Liver (tissue), 3 donors: ENCODE data around the gene ZSCAN22.

ENCODE experiments used
- ATF3 ChIP-seq: IDR thresholded peaks from 2 replicates; pipeline ENCODE4 v1.6.1; 2016; ENCODE audit warnings: antibody characterized with exemption
- CTCF ChIP-seq: fragments of 150-350 bp; IDR thresholded peaks from 2 replicates; pipeline ENCODE4 v1.5.1; 2017; ENCODE audit warnings: improper control_type of control experiment, low read depth, low read length; ENCODE audit not compliant: missing input control
- EGR1 ChIP-seq, 2 donors: IDR thresholded peaks; 2 replicates each; pipeline ENCODE4 v1.6.1; 2016 to 2018; ENCODE audit warnings: antibody characterized with exemption in 2 of 2, low read depth in 2 of 2
- GABPA ChIP-seq, 2 donors: IDR thresholded peaks in 1 of 2; conservative IDR thresholded peaks in 1 of 2; 2 replicates each; pipeline ENCODE4 v1.6.1; 2016; ENCODE audit warnings: antibody characterized with exemption in 2 of 2, mild to moderate bottlenecking in 1 of 2, moderate library complexity in 1 of 2
- JUND ChIP-seq, 2 donors: IDR thresholded peaks; 2 replicates each; pipeline ENCODE4 v1.6.1; 2016; ENCODE audit warnings: antibody characterized with exemption in 2 of 2
- RAD21 ChIP-seq, 2 donors: IDR thresholded peaks; 2 replicates each; pipeline ENCODE4 v1.6.1; 2016; ENCODE audit warnings: antibody characterized with exemption in 2 of 2, mild to moderate bottlenecking in 2 of 2
- REST ChIP-seq: IDR thresholded peaks from 2 replicates; pipeline ENCODE4 v1.6.1; 2016; ENCODE audit warnings: antibody characterized with exemption, mild to moderate bottlenecking
- YY1 ChIP-seq: IDR thresholded peaks from 2 replicates; pipeline ENCODE4 v1.6.1; 2016; ENCODE audit warnings: antibody characterized with exemption, mild to moderate bottlenecking
- TF ChIP-seq, protein P1 (sequence below): IDR thresholded peaks from 2 replicates; pipeline ENCODE4 v1.6.1; 2016; ENCODE audit warnings: antibody characterized with exemption
- donor health status: healthy.
- donor health status: healthy.

GRCh38 chr19:58379246-58379645 lies 52.5 kb downstream of the ZSCAN22 start:
- TF ChIP-seq GABPA (IDR thresholded peaks at IDR 0.05 in 1 of 2, conservative IDR thresholded peaks at IDR 0.05 in 1 of 2) (no peak), CTCF (no peak), EGR1 (IDR thresholded peaks at IDR 0.05; ENCODE audit: low read depth in 2 of 2) (no peak), JUND (IDR thresholded peaks at IDR 0.05) (no peak), ATF3 (no peak), RAD21 (IDR thresholded peaks at IDR 0.05) (no peak), YY1 (no peak), REST (no peak)
- TF ChIP-seq, protein P1, sequence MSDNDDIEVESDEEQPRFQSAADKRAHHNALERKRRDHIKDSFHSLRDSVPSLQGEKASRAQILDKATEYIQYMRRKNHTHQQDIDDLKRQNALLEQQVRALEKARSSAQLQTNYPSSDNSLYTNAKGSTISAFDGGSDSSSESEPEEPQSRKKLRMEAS = no peak
